ENCODE measurements around the gene EIF2S2. TPM values are rescaled to one million over a fixed set of nuclear protein-coding genes. Genes with fewer than 3 reads are reported as not detected.
A peak's percentile ranks its signal among the peaks of the same experiment; 100 is the strongest.
"Not testable (repeated sequence)": the region's sequence is repeated elsewhere in the genome, so short reads cannot be mapped to it uniquely, and the experiment has no call there.

The EIF2S2 gene, protein sequence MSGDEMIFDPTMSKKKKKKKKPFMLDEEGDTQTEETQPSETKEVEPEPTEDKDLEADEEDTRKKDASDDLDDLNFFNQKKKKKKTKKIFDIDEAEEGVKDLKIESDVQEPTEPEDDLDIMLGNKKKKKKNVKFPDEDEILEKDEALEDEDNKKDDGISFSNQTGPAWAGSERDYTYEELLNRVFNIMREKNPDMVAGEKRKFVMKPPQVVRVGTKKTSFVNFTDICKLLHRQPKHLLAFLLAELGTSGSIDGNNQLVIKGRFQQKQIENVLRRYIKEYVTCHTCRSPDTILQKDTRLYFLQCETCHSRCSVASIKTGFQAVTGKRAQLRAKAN
- polyA plus RNA-seq, result 10 to 100 TPM; 19.9 to 22.9 (median 20.7) TPM

DNA sequence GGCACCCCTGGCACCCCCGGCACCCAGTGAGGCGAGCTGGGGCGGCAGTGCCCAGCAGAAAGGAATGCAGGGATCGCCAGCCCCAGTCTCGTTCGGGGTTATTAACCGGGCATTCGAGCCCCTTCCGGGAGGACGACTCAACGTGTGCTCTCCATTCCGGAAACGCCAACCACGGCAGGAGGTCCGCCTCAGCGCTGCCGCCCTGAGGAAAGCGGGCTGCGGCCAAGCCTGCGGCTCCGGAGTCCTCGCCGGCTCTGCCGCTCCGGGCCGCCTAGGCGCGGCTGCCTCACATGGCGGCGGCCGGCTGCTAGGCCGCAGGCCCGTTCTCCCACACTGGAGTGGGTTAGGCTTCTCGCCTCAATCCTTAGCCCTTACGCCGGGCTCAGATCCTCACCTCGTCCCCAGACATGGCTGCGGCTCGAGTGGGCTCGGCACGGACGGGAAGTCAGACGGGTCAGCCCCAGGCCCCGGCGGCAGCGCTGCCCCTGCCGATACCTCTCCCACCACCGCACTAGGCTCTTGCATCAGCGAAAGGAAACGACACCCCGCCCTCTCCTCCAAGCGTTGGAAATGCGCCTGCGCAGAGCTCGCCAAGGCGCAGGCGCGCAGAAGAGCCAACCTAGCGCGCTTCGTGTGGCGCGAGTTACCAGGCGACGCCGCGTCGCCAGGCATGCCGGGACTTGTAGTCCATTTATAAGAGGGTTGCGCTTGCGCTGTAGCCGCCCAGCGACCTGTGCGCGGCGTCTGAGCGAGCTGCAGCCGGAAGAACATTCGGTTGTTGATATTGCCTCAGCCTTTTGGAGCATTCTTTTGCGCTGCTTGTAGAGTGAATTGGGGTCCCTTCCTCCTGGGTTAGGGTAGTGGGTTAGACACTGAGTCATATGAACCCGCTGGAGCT, at the start of gene EIF2S2:
EIF2S2 (minus strand) TSS at position 542 of the 898 bp plus-strand sequence; CDS start at position 409, 133 bp downstream.
- Mint-ChIP-seq H3K4me1 (peaks cover 47 to 55% of the 10 kb centered on the region in 2 donors), H3K36me3 (no peaks in the 10 kb centered on the region), H3K27ac (peak within 1 kb of the TSS; percentile 92 to 98 (median 95)), H3K4me3 (peak within 1 kb of the TSS; percentile 87 to 97 (median 97)), H3K27me3 (ENCODE audit: low read depth in 3 of 3) (peaks cover 7 to 17% (median 10%) of the 10 kb centered on the region in 3 donors), H3K9me3 (no peaks in the 10 kb centered on the region)
- DNase-seq, result peak; percentile 93 to 97 (median 96)

DNA sequence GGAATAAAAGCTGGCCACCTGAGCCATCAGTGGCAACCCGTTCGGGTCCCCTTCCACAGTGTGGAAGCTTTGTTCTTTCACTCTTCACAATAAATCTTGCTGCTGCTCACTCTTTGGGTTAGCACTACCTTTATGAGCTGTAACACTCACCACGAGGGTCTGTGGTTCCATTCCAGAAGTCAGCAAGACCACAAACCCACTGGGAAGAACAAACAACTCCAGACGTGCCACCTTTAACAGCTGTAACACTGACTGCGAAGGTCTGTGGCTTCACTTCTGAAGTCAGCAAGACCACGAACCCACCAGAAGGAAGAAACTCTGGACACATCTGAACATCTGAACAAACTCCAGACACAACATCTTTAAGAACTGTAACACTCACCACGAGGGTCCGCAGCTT, 45.7 kb upstream of the EIF2S2 start:
- H3K9me3 Mint-ChIP-seq; H3K36me3 Mint-ChIP-seq; DNase-seq; H3K4me1 Mint-ChIP-seq; H3K27me3 Mint-ChIP-seq (ENCODE audit: low read depth in 3 of 3); H3K27ac Mint-ChIP-seq; H3K4me3 Mint-ChIP-seq: not testable (repeated sequence)

DNA sequence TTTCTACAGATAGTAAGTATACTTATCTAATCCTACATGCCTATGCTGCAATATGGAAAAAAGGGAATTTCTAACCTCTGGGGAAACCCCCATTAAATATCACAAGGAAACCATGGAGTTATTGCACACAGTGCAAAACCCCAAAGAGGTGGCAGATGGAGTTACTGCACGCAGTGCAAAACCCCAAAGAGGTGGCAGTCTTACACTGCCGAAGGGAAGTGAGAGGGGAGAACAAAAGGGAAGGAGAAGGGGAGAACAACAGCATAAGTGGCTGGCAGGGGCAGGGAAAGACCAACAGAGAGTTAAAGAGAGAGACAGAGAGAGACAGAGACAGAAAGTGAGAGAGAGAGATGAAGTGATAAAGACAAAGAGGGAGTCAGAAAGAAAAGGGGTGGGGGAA, 43.8 kb upstream of the EIF2S2 start:
- H3K27ac Mint-ChIP-seq, result no peak overlapping the region

DNA sequence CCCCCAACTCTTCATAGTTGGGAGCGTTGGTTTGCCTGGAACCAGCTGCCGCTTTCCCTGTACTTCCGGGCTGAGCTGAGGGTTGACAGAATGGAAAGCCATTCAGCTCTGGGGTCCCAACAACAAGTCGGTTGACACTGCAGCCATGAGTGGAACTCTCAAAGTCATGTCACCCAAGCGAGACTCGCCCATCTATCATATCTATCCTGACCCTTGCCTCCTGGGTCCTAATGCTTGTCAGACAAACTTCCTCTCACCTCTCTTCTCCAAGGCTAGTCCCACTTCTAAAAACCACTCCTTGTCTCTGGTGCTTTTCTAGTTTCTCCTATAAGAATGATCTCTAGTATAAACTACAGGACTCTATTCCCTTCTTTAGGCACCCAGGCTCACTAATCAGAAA, 41.1 kb upstream of the EIF2S2 start:
- H3K4me1 Mint-ChIP-seq, H3K4me3 Mint-ChIP-seq, H3K36me3 Mint-ChIP-seq, H3K27ac Mint-ChIP-seq, H3K9me3 Mint-ChIP-seq, DNase-seq: not testable (repeated sequence)
- H3K27me3 Mint-ChIP-seq (ENCODE audit: low read depth in 3 of 3), result peaks cover 8 to 11% (median 8%) of the 10 kb centered on the region in 3 donors

More for the DNA sequence above, 43.8 kb upstream of the EIF2S2 start:
- H3K4me1 Mint-ChIP-seq, result no peaks in the 10 kb centered on the region
- no peaks in the 10 kb centered on the region for H3K36me3 Mint-ChIP-seq
- H3K4me3 Mint-ChIP-seq, result no peak overlapping the region
- H3K9me3 Mint-ChIP-seq, result no peaks in the 10 kb centered on the region
- DNase-seq, result no peak
- peaks cover 6 to 8% (median 7%) of the 10 kb centered on the region in 3 donors for H3K27me3 Mint-ChIP-seq (ENCODE audit: low read depth in 3 of 3)

DNA sequence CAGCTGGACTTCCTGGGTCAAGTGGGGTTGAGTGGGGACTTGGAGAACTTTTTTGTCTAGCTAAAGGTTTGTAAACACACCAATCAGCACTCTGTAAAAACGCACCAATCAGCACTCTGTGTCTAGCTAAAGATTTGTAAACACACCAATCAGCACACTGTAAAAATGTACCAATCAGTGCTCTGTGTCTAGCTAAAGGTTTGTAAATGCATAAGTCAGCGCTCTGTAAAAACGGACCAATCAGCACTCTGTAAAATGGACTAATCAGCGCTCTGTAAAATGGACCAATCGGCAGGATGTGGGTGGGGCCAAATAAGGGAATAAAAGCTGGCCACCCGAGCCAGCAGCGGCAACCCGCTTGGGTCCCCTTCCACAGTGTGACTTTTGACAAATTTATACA, 40.0 kb upstream of the EIF2S2 start:
- not testable (repeated sequence) for H3K4me3 Mint-ChIP-seq, DNase-seq, H3K4me1 Mint-ChIP-seq, H3K9me3 Mint-ChIP-seq, H3K27ac Mint-ChIP-seq, H3K36me3 Mint-ChIP-seq
- H3K27me3 Mint-ChIP-seq (ENCODE audit: low read depth in 3 of 3), result peaks cover 6 to 10% (median 8%) of the 10 kb centered on the region in 3 donors

DNA sequence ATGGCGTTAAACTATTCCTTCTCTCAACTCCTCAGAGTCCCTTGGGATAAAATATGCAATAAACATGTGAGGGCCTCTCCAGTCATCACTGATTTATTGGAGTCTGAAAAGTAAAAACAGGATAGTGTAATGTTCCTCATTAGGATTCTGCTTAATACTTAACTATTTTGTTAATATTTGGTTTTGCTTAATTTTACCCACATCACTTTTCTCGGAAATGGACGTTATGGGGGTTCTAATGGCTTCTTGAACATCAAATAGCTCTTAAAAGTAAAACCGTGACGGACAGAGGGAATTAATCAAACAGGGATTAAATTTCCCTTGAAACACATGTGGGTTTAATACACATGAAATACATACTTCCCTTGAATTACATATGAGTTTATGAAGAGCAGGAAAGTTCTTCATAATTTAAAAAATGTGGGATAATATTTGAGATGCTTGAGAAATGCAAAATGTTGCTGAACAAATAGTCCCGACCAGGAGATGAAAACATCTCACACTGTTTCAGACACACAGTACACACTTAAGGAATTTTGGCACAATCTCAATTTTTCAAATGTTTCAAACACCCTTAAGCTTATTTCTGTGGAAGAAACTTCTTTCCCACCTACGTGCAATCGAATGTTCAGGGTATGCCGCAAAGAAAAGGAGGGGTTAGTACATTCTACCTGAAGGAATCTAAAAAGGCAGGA, 38.4 kb upstream of the EIF2S2 start:
- H3K4me1 Mint-ChIP-seq, result no peaks in the 10 kb centered on the region
- no peaks in the 10 kb centered on the region for H3K9me3 Mint-ChIP-seq
- H3K4me3 Mint-ChIP-seq, result no peak overlapping the region
- H3K36me3 Mint-ChIP-seq, result no peaks in the 10 kb centered on the region
- peaks cover 1 to 10% (median 9%) of the 10 kb centered on the region in 3 donors for H3K27me3 Mint-ChIP-seq (ENCODE audit: low read depth in 3 of 3)
- DNase-seq, result no peak
- no peak overlapping the region for H3K27ac Mint-ChIP-seq

DNA sequence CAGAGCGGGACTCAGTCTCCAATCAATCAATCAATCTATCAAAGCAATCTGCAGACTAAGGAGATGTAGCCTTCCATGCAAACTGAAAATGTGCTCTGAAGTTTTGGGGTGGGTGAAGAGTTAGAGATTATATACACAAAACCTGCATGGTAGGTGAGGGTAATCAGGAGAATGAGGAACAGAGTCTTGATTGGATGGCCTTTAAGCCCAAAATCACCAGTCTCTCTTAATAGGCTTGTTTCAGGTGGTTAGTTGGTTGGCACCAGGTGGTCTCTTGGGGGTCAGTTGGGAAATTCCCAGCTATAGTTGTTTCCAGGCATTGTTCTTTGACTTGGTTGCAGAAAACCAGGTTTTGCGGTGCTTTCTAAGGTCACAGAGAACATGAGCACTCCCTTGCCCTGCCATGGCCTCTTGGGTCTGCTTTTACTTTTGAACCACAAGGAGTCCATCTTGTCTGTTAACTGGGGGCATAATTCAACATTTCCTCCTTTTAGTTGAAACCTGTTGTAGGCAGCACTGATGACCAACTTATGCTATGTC, 33.3 kb upstream of the EIF2S2 start:
- Mint-ChIP-seq H3K9me3 (no peaks in the 10 kb centered on the region), H3K27ac (no peak overlapping the region), H3K27me3 (ENCODE audit: low read depth in 3 of 3) (peaks cover 1 to 7% (median 5%) of the 10 kb centered on the region in 3 donors), H3K4me1 (no peaks in the 10 kb centered on the region), H3K36me3 (no peaks in the 10 kb centered on the region), H3K4me3 (no peak overlapping the region)
- DNase-seq, result no peak

DNA sequence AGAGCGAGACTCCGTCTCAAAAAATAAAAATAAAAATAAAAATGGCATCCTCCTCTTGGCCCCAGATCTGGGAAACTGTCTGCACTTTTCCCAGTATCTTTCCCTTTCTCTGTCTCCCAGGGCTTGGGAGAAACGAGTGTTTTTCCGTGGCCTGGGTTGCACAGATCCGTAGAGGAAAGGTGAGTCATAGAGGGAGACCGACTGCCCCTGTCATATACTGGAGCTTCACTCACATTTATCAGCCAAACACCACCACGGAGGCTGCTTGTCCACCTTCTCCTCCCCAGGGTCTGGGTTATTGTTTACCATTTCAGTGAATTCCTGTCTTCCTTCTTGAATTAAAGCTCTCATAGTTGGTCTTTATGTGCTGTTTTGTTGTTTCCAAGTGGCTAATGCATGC, 31.9 kb upstream of the EIF2S2 start:
- H3K4me1 Mint-ChIP-seq, result no peaks in the 10 kb centered on the region
- H3K36me3 Mint-ChIP-seq, result no peaks in the 10 kb centered on the region
- DNase-seq, result no peak
- peaks cover 2 to 3% (median 3%) of the 10 kb centered on the region in 3 donors for H3K27me3 Mint-ChIP-seq (ENCODE audit: low read depth in 3 of 3)
- H3K9me3 Mint-ChIP-seq, result no peaks in the 10 kb centered on the region
- H3K27ac Mint-ChIP-seq, result no peak overlapping the region
- H3K4me3 Mint-ChIP-seq, result no peak overlapping the region

DNA sequence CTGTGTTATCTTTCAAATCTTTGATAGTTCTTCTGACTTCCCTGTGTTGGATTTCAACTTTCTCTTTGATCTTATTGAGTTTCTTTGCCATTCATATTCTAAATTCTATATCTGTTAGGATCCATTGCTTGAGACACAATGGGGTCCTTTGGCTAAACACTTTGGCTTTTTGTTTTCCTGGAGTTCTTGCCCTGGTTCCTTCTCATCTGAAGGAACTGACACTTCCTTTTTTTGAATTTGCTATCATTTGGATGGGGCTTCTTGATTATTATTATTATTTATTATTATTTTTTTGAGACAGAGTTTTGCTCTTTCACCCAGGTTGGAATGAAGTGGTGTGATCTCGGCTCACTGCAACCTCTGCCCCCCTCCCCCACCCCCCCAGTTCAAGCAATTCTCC, 30.1 kb upstream of the EIF2S2 start:
- no peak for DNase-seq
- Mint-ChIP-seq H3K27me3 (ENCODE audit: low read depth in 3 of 3) (peaks cover 1 to 5% (median 3%) of the 10 kb centered on the region in 3 donors), H3K9me3 (no peaks in the 10 kb centered on the region), H3K36me3 (no peaks in the 10 kb centered on the region), H3K27ac (no peak overlapping the region), H3K4me1 (no peaks in the 10 kb centered on the region), H3K4me3 (no peak overlapping the region)

DNA sequence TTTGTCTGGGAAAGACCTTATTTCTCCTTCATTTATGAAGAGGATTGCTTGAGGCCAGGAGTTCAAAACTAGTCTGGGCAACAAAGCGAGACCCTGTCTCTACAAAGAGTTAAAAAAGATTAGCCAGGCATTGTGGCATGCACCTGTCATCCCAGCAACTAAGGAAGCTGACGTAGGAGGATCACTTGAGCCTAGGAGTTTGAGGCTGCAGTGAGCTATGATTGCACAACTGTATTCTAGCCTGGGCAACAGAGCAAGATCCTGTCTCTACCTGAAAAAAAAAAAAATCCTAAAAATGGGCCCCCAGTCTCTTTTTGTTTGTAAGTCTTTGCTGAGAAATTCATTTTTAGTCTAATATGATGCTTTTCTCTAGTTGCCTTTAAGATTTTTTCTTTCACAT, 29.2 kb upstream of the EIF2S2 start:
- DNase-seq, result no peak
- peaks cover 1 to 5% (median 3%) of the 10 kb centered on the region in 3 donors for H3K27me3 Mint-ChIP-seq (ENCODE audit: low read depth in 3 of 3)
- H3K4me1 Mint-ChIP-seq, result no peaks in the 10 kb centered on the region
- no peak overlapping the region for H3K27ac Mint-ChIP-seq
- H3K9me3 Mint-ChIP-seq, result no peaks in the 10 kb centered on the region
- no peak overlapping the region for H3K4me3 Mint-ChIP-seq
- no peaks in the 10 kb centered on the region for H3K36me3 Mint-ChIP-seq

DNA sequence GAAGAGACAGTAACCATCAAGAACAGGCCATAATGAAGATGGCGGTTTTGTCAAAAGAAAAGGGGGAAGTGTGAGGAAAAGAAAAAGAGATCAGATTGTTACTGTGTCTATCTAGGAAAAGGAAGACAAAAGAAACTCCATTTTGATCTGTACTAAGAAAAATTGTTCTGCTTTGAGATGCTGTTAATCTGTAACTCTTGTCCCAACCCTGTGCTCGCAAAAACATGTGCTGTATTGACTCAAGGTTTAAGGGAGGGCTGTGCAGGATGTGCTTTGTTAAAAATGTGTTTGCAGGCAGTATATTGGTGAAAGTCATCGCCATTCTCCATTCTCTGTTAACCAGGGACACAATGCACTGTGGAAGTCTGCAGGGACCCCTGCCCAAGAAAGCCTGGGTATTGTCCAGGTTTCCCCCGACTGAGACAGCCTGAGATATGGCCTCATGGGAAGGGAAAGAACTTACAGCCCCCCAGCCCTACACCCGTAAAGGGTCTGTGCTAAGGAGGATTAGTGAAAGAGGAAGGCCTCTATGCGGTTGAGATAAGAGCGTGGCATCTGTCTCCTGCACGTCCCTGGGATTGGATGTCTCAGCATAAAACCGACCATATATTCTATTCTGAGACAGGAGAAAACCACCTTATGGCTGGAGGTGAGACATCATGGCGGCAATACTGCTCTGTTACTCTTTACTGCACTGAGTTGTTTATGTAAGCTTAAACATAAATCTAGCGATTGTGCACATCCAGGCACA, 23.7 kb upstream of the EIF2S2 start:
- H3K4me1 Mint-ChIP-seq; H3K9me3 Mint-ChIP-seq; H3K27me3 Mint-ChIP-seq (ENCODE audit: low read depth in 3 of 3); H3K27ac Mint-ChIP-seq; H3K36me3 Mint-ChIP-seq; DNase-seq; H3K4me3 Mint-ChIP-seq: not testable (repeated sequence)

DNA sequence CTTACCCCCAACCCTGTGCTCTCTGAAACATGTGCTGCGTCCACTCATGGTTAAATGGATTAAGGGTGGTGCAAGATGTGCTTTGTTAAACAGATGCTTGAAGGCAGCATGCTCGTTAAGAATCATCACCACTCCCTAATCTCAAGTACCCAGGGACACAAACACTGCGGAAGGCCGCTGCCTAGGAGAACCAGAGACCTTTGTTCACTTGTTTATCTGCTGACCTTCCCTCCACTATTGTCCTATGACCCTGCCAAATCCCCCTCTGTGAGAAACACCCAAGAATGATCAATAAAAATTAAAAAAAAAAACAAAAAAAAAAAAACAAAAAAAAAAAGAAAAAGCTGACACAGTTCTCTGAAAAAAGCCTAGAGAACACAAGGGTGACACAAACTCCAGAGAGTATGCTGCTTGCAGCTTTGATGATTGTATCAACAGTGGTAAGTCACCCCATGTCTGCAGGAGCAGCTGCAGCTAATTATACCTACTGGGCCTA, 21.4 kb upstream of the EIF2S2 start:
- not testable (repeated sequence) for H3K27ac Mint-ChIP-seq; H3K4me1 Mint-ChIP-seq; H3K9me3 Mint-ChIP-seq; H3K27me3 Mint-ChIP-seq (ENCODE audit: low read depth in 3 of 3); DNase-seq; H3K4me3 Mint-ChIP-seq; H3K36me3 Mint-ChIP-seq

DNA sequence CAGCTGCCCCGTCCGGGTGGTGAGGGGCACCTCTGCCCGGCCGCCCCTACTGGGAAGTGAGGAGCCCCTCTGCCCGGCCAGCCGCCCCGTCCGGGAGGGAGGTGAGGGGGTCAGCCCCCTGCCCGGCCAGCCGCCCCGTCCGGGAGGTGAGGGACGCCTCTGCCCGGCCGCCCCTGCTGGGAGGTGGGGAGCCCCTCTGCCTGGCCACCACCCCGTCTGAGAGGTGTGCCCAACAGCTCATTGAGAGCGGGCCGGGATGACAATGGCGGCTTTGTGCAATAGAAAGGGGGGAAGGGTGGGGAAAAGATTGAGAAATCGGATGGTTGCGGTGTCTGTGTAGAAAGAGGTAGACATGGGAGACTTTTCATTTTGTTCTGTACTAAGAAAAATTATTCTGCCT, 20.9 kb upstream of the EIF2S2 start:
- not testable (repeated sequence) for H3K27me3 Mint-ChIP-seq (ENCODE audit: low read depth in 3 of 3); H3K4me1 Mint-ChIP-seq; H3K36me3 Mint-ChIP-seq; DNase-seq; H3K9me3 Mint-ChIP-seq; H3K4me3 Mint-ChIP-seq; H3K27ac Mint-ChIP-seq

Measured in immature natural killer cell (primary cell).